DND-41 (cell line): Measurements from ENCODE around the gene ZNF76.

Experiments
- ATAC-seq: fragments of 200-7000 bp; cut with Tn5 transposase; 3 replicates; pipeline ENCODE4 v1.9.1; 2021; ENCODE audit warnings: low read depth; ENCODE audit not compliant: insufficient read depth
- DNase-seq: peaks from one replicate; pipeline ENCODE4 v3.0.0-alpha.2; 2020
- H2AFZ ChIP-seq: 2 replicates; pipeline ENCODE4 v1.6.0; 2012; ENCODE audit warnings: low read depth, low read length
- H3K27ac ChIP-seq: 2 replicates; pipeline ENCODE4 v1.5.1; 2012; ENCODE audit warnings: low read length, inconsistent platforms
- H3K27me3 ChIP-seq: fragments of 200-600 bp; sonication (generic); 2 replicates; pipeline ENCODE4 v1.6.0; 2012; ENCODE audit warnings: low read length, mild to moderate bottlenecking, inconsistent platforms; ENCODE audit not compliant: insufficient read depth, poor library complexity
- H3K36me3 ChIP-seq: 2 replicates; pipeline ENCODE4 v1.5.1; 2012; ENCODE audit warnings: low read length, inconsistent platforms; ENCODE audit not compliant: insufficient read depth
- H3K4me1 ChIP-seq: 2 replicates; pipeline ENCODE4 v1.5.1; 2012; ENCODE audit warnings: mild to moderate bottlenecking, low read length; ENCODE audit not compliant: insufficient read depth
- H3K4me2 ChIP-seq: 2 replicates; pipeline ENCODE4 v1.6.0; 2012; ENCODE audit warnings: mild to moderate bottlenecking, moderate library complexity, low read length, inconsistent platforms; ENCODE audit not compliant: insufficient read depth
- H3K4me3 ChIP-seq, 2 experiments: fragments of 200-600 bp in 1 of 2; shearing (Covaris generic) in 1 of 2; 2 replicates each; pipeline ENCODE4 v1.5.1; 2012 to 2016; ENCODE audit warnings: inconsistent platforms in 2 of 2, low read length in 2 of 2, mild to moderate bottlenecking in 2 of 2, low read depth in 1 of 2, moderate library complexity in 1 of 2
- H3K79me2 ChIP-seq: 2 replicates; pipeline ENCODE4 v1.6.0; 2012; ENCODE audit warnings: low read length, inconsistent platforms; ENCODE audit not compliant: insufficient read depth
- H3K9ac ChIP-seq: 2 replicates; pipeline ENCODE4 v1.6.0; 2012; ENCODE audit warnings: low read depth, mild to moderate bottlenecking, inconsistent platforms, low read length, moderate library complexity
- H3K9me3 ChIP-seq: 2 replicates; pipeline ENCODE4 v1.5.1; 2012; ENCODE audit warnings: low read length, moderate library complexity, mild to moderate bottlenecking, inconsistent platforms; ENCODE audit not compliant: insufficient read depth, severe bottlenecking
- H4K20me1 ChIP-seq: 2 replicates; pipeline ENCODE4 v1.6.0; 2012; ENCODE audit warnings: low read length; ENCODE audit not compliant: insufficient read depth
- CTCF ChIP-seq: IDR thresholded peaks from 2 replicates; pipeline ENCODE4 v1.5.1; 2012; ENCODE audit warnings: borderline replicate concordance, low read length, moderate library complexity, mild to moderate bottlenecking; ENCODE audit not compliant: poor library complexity, severe bottlenecking; ENCODE audit errors: extremely low read depth
- EZH2 ChIP-seq: IDR thresholded peaks from 3 replicates; pipeline ENCODE4 v1.6.1; 2012; ENCODE audit warnings: borderline replicate concordance, low read depth, mild to moderate bottlenecking, moderate library complexity, low read length, inconsistent platforms; ENCODE audit not compliant: severe bottlenecking

ZNF76 gene

GRCh38 chr6:35248300-35248699 lies 11.2 kb upstream of the ZNF76 start:
- Histone ChIP-seq H3K79me2 (peaks cover 17% of the 10 kb centered on the region), H3K36me3 (peaks cover 17% of the 10 kb centered on the region), H4K20me1 (peaks cover 24% of the 10 kb centered on the region), H3K9ac (no peak overlapping the region), H2AFZ (no peak overlapping the region), H3K9me3 (no peaks in the 10 kb centered on the region), H3K27ac (no peak overlapping the region), H3K4me3 (no peak overlapping the region), H3K4me1 (no peaks in the 10 kb centered on the region), H3K27me3 (no peaks in the 10 kb centered on the region), H3K4me2 (no peak overlapping the region)
- TF ChIP-seq EZH2 (no peak), CTCF (no peak)
- ATAC-seq (no peak), DNase-seq (no peak)

GRCh38 chr6:35248965-35249364 lies 10.6 kb upstream of the ZNF76 start:
- TF ChIP-seq EZH2 = no peak
- TF ChIP-seq CTCF = no peak
- peaks cover 23% of the 10 kb centered on the region for H4K20me1 ChIP-seq
- ATAC-seq = no peak
- no peak for DNase-seq
- H3K9me3 ChIP-seq = no peaks in the 10 kb centered on the region
- no peak overlapping the region for H3K9ac ChIP-seq
- no peak overlapping the region for H3K4me2 ChIP-seq
- no peak overlapping the region for H3K4me3 ChIP-seq
- no peaks in the 10 kb centered on the region for H3K27me3 ChIP-seq
- H3K4me1 ChIP-seq = no peaks in the 10 kb centered on the region
- H3K79me2 ChIP-seq = peaks cover 17% of the 10 kb centered on the region
- no peak overlapping the region for H2AFZ ChIP-seq
- H3K36me3 ChIP-seq = peaks cover 17% of the 10 kb centered on the region
- H3K27ac ChIP-seq = no peak overlapping the region

GRCh38 chr6:35251949-35252348 lies 7.6 kb upstream of the ZNF76 start:
- ATAC-seq = no peak
- no peak overlapping the region for H3K27ac ChIP-seq
- H3K4me2 ChIP-seq = no peak overlapping the region
- H2AFZ ChIP-seq = no peak overlapping the region
- H3K9me3 ChIP-seq = no peaks in the 10 kb centered on the region
- no peak for TF ChIP-seq CTCF
- H3K27me3 ChIP-seq = no peaks in the 10 kb centered on the region
- no peak overlapping the region for H3K9ac ChIP-seq
- H3K4me3 ChIP-seq = no peak overlapping the region
- no peaks in the 10 kb centered on the region; the same call in 1 of the 2 replicates for H3K36me3 ChIP-seq
- H3K79me2 ChIP-seq = peaks cover 20% of the 10 kb centered on the region
- H4K20me1 ChIP-seq = peaks cover 9% of the 10 kb centered on the region; the same call in 1 of the 2 replicates
- DNase-seq = no peak
- H3K4me1 ChIP-seq = no peaks in the 10 kb centered on the region

- Histone ChIP-seq H3K27me3 (no peaks in the 10 kb centered on the region), H3K4me2 (no peak overlapping the region), H3K79me2 (peaks cover 28% of the 10 kb centered on the region), H3K36me3 (no peaks in the 10 kb centered on the region; the same call in 1 of the 2 replicates), H3K4me3 (no peak overlapping the region), H3K27ac (no peak overlapping the region), H3K9me3 (no peaks in the 10 kb centered on the region), H2AFZ (no peak overlapping the region), H3K4me1 (peaks cover 9% of the 10 kb centered on the region), H4K20me1 (peaks cover 7% of the 10 kb centered on the region; the same call in 1 of the 2 replicates), H3K9ac (no peak overlapping the region)
- ATAC-seq (no peak), DNase-seq (no peak)
- TF ChIP-seq CTCF = no peak
- TF ChIP-seq EZH2 = no peak
These were observed 6.3 kb upstream of the ZNF76 start for GRCh38 chr6:35253249-35253648.
